Neural progenitor cell (in vitro differentiated cells): Measurements from ENCODE around the gene RUBCN. TPM values are rescaled to one million over a fixed set of nuclear protein-coding genes. Genes with fewer than 3 reads are reported as not detected.
"Not testable (repeated sequence)": the region's sequence is repeated elsewhere in the genome, so short reads cannot be mapped to it uniquely, and the experiment has no call there.

Source experiments
- DNase-seq: peaks from one replicate; pipeline ENCODE4 v3.0.0-alpha.2; 2016; ENCODE audit warnings: low spot score
- H2AFZ ChIP-seq: fragments of 200-600 bp; sonication (generic); replicated peaks from 2 replicates; pipeline ENCODE4 v1.6.1; 2016; ENCODE audit warnings: antibody characterized with exemption
- H3F3A ChIP-seq: fragments of 200-600 bp; sonication (generic); 2 replicates; pipeline ENCODE4 v1.6.1; 2016; ENCODE audit warnings: antibody characterized with exemption, low read depth
- H3K27ac ChIP-seq: fragments of 200-600 bp; sonication (generic); 2 replicates; pipeline ENCODE4 v1.5.1; 2016; ENCODE audit warnings: mild to moderate bottlenecking
- H3K27me3 ChIP-seq: fragments of 200-600 bp; sonication (generic); 2 replicates; pipeline ENCODE4 v1.6.1; 2016; ENCODE audit warnings: mild to moderate bottlenecking, moderate library complexity
- H3K36me3 ChIP-seq: fragments of 200-600 bp; sonication (generic); 2 replicates; pipeline ENCODE4 v1.5.1; 2016
- H3K4me1 ChIP-seq: fragments of 200-600 bp; sonication (generic); 2 replicates; pipeline ENCODE4 v1.6.1; 2016; ENCODE audit warnings: mixed run types
- H3K4me2 ChIP-seq: fragments of 200-600 bp; sonication (generic); 2 replicates; pipeline ENCODE4 v1.6.1; 2016
- H3K4me3 ChIP-seq: fragments of 200-600 bp; sonication (generic); 2 replicates; pipeline ENCODE4 v1.5.1; 2016
- H3K79me2 ChIP-seq: fragments of 200-600 bp; sonication (generic); 2 replicates; pipeline ENCODE4 v1.6.1; 2016; ENCODE audit warnings: low read depth
- H3K9ac ChIP-seq: fragments of 200-600 bp; sonication (generic); 2 replicates; pipeline ENCODE4 v1.6.1; 2016
- H3K9me3 ChIP-seq: fragments of 200-600 bp; sonication (generic); 2 replicates; pipeline ENCODE4 v1.5.1; 2016; ENCODE audit warnings: low read depth
- H4K20me1 ChIP-seq: fragments of 200-600 bp; sonication (generic); 2 replicates; pipeline ENCODE4 v1.6.1; 2016; ENCODE audit warnings: low read depth
- H3K27ac Mint-ChIP-seq: 3 replicates; pipeline ENCODE4 v1.8.0; 2021; ENCODE audit warnings: mixed read lengths
- H3K27me3 Mint-ChIP-seq: 2 replicates; pipeline ENCODE4 v1.8.0; 2022; ENCODE audit warnings: low read depth, mild to moderate bottlenecking, inconsistent platforms, moderate library complexity, mixed read lengths; ENCODE audit not compliant: insufficient read depth
- H3K36me3 Mint-ChIP-seq: 3 replicates; pipeline ENCODE4 v1.8.0; 2021; ENCODE audit warnings: mixed read lengths
- H3K4me1 Mint-ChIP-seq: 3 replicates; pipeline ENCODE4 v1.8.0; 2021; ENCODE audit warnings: mixed read lengths
- H3K4me3 Mint-ChIP-seq: 3 replicates; pipeline ENCODE4 v1.8.0; 2021; ENCODE audit warnings: mild to moderate bottlenecking, moderate library complexity, mixed read lengths
- H3K9me3 Mint-ChIP-seq: 3 replicates; pipeline ENCODE4 v1.8.0; 2020; ENCODE audit warnings: mixed read lengths
- EZH2 ChIP-seq: fragments of 200-600 bp; sonication (generic); IDR thresholded peaks from 2 replicates; pipeline ENCODE4 v1.6.1; 2017; ENCODE audit warnings: antibody characterized with exemption, mild to moderate bottlenecking, moderate library complexity
- EZH2phosphoT487 ChIP-seq: fragments of 200-600 bp; sonication (generic); IDR thresholded peaks from 2 replicates; pipeline ENCODE4 v1.6.1; 2017; ENCODE audit warnings: antibody characterized with exemption
- total RNA-seq: library from RNA; depleted of rRNA; stranded (reverse); fragments of >200 nt; gene quantifications from 2 replicates; pipeline ENCODE4 v1.2.3, GENCODE V29; 2015; ENCODE audit warnings: low replicate concordance
- TF ChIP-seq, protein P1 (sequence below): fragments of 200-600 bp; sonication (generic); IDR thresholded peaks from 2 replicates; pipeline ENCODE4 v1.5.1; 2017; ENCODE audit warnings: antibody characterized with exemption, mild to moderate bottlenecking

RUBCN gene
- total RNA-seq, 1 donor from 2014 or later, result 6.4 TPM

DNA sequence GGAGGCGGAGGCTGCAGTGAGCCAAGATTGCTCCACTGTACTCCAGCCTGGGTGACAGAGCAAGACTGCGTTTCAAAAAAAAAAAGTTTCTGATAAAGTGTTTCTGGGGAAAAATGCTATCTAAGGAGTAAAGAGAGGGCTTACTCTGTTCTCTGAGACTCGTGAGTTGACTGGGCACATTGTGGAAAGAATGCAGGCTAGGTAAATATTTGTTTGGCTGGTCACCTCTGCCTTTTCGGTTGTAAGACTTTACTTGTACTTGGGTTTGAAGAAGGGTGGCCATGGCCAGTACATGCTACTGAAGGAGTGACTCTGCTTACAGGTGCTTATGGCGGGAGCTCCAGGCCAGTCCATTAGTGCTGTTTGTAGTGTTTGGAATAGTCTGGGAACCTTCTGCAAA is 68.7 kb downstream of the RUBCN start:
- no peaks in the 10 kb centered on the region for H3K27me3 ChIP-seq
- H3K4me1 ChIP-seq, result no peaks in the 10 kb centered on the region
- no peaks in the 10 kb centered on the region for H3F3A ChIP-seq
- no peak for DNase-seq
- H3K9me3 ChIP-seq, result no peaks in the 10 kb centered on the region
- no peak for TF ChIP-seq EZH2
- TF ChIP-seq, protein P1, sequence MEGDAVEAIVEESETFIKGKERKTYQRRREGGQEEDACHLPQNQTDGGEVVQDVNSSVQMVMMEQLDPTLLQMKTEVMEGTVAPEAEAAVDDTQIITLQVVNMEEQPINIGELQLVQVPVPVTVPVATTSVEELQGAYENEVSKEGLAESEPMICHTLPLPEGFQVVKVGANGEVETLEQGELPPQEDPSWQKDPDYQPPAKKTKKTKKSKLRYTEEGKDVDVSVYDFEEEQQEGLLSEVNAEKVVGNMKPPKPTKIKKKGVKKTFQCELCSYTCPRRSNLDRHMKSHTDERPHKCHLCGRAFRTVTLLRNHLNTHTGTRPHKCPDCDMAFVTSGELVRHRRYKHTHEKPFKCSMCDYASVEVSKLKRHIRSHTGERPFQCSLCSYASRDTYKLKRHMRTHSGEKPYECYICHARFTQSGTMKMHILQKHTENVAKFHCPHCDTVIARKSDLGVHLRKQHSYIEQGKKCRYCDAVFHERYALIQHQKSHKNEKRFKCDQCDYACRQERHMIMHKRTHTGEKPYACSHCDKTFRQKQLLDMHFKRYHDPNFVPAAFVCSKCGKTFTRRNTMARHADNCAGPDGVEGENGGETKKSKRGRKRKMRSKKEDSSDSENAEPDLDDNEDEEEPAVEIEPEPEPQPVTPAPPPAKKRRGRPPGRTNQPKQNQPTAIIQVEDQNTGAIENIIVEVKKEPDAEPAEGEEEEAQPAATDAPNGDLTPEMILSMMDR, result no peak
- TF ChIP-seq EZH2phosphoT487, result no peak
- H3K9ac ChIP-seq, result no peak overlapping the region
- no peak overlapping the region for H3K27ac ChIP-seq
- no peak overlapping the region for H3K4me3 ChIP-seq
- no peaks in the 10 kb centered on the region for H3K9me3 Mint-ChIP-seq
- peaks cover 5% of the 10 kb centered on the region for H3K27me3 Mint-ChIP-seq
- no peaks in the 10 kb centered on the region for H3K79me2 ChIP-seq
- H3K36me3 Mint-ChIP-seq, result peaks cover 4% of the 10 kb centered on the region
- H2AFZ ChIP-seq, result no peak overlapping the region
- no peak overlapping the region for H3K27ac Mint-ChIP-seq
- no peak overlapping the region for H3K4me2 ChIP-seq
- H3K4me1 Mint-ChIP-seq, result no peaks in the 10 kb centered on the region
- no peaks in the 10 kb centered on the region for H3K36me3 ChIP-seq
- no peaks in the 10 kb centered on the region for H4K20me1 ChIP-seq
- no peak overlapping the region for H3K4me3 Mint-ChIP-seq

DNA sequence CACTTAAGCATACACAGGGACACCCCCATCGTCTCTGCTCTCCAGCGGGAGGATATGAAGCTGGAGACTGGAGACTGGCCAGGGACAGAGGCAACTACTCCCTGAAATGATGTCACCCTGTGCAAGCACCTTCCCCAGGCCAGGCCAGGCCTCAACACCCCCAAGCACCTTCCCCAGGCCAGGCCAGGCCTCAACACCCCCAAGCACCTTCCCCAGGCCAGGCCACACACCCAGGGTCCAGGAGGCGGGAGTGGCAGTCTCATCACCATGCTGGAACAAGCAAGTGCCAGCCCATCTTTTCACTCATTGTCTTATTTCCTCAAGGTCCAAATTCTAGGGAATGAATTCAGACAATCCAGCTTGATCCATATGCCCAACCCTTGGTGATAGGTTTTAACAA is 69.4 kb downstream of the RUBCN start:
- not testable (repeated sequence) for H3K36me3 Mint-ChIP-seq, H3K9ac ChIP-seq, H3K4me1 ChIP-seq, H3K27ac Mint-ChIP-seq, H3F3A ChIP-seq, H3K4me1 Mint-ChIP-seq, H3K9me3 Mint-ChIP-seq, H3K36me3 ChIP-seq, H2AFZ ChIP-seq, H3K27ac ChIP-seq, H3K79me2 ChIP-seq, H3K27me3 ChIP-seq, H3K4me3 ChIP-seq, H3K4me2 ChIP-seq, H3K27me3 Mint-ChIP-seq, H4K20me1 ChIP-seq, H3K4me3 Mint-ChIP-seq, DNase-seq, H3K9me3 ChIP-seq

DNA sequence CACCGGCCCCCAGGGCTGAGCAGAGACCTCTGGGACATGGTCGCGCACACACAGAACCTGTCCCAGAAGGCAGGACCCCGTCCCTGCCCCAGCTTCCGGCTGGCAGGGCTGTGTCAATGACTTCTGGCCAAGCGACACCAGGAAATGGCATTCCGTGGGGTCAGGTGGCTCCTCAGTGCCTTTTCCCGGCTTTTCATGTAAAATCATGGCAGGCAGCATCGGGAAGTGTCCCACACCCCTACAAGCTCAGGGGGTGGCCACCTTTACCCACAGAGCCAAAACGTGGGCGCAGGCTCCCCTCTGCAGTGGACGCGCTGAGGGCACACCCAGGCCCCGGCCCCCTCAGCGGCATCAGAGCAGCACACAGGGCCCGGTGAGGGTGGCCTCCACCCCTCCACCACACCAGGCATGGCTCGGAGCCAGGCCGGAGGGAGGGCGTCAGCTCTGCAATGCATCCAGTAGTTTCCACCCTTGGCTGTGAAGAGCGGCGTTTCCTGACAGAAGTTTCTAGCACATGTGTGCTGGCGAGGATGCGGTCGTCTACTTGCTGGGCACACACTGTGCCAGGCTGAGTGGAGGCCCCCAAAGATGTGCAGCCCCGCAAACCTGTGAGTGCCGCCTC is 70.4 kb downstream of the RUBCN start:
- H2AFZ ChIP-seq, H3K4me3 Mint-ChIP-seq, H4K20me1 ChIP-seq, H3K79me2 ChIP-seq, H3K27me3 Mint-ChIP-seq, H3K4me2 ChIP-seq, H3K9me3 ChIP-seq, DNase-seq, H3K36me3 ChIP-seq, H3K27me3 ChIP-seq, H3K4me1 ChIP-seq, H3K4me1 Mint-ChIP-seq, H3K27ac ChIP-seq, H3K27ac Mint-ChIP-seq, H3K4me3 ChIP-seq, H3F3A ChIP-seq, H3K9ac ChIP-seq, H3K9me3 Mint-ChIP-seq, H3K36me3 Mint-ChIP-seq: not testable (repeated sequence)

DNA sequence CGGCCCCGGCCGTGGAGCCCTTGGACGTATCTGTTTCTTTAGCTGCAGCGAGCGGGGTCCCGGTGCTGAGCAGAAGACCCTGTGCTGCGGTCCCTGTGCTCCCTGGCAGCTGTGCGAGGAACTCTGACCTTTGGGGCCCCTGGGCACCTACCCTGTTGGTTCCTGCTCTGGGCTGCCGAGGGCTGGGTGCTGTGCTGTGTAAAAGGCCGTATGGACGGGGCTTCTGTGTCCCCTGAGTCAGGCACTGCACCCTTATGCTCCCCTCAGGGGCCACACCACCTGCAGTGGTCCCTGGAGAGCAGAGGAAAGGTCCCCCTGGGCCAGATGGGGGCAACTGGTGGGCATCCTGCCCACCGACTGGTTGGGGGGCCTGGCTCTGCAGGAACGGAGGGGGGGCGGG is 71.2 kb downstream of the RUBCN start:
- not testable (repeated sequence) for H3K27ac Mint-ChIP-seq, H3K4me1 ChIP-seq, H4K20me1 ChIP-seq, H3K9ac ChIP-seq, H3F3A ChIP-seq, H3K27me3 ChIP-seq, H3K79me2 ChIP-seq, H3K36me3 Mint-ChIP-seq, H3K4me3 ChIP-seq, H3K4me3 Mint-ChIP-seq, H3K27me3 Mint-ChIP-seq, H3K9me3 Mint-ChIP-seq, DNase-seq, H3K9me3 ChIP-seq, H3K36me3 ChIP-seq, H3K4me1 Mint-ChIP-seq, H3K27ac ChIP-seq, H3K4me2 ChIP-seq, H2AFZ ChIP-seq

DNA sequence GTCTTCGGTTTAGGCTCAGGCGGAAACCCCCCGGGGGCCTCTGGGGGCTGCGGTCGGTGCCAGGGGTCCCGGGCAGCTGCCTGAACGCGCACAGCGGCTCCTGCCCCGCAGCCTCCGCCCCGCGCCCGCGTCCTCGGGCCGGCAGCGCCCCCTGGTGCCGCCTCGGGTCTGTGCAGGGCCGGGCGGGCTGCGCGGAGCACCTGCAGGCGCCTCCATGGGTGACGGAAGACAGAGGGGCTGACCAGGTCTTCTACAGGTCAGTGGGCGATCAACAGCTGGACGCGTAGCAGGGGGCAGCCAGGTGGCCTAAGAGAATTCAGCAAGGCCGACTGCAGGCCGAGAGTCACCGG is 71.6 kb downstream of the RUBCN start:
- H3K79me2 ChIP-seq, H3K9me3 Mint-ChIP-seq, H3K27ac ChIP-seq, H3K9ac ChIP-seq, H3K36me3 Mint-ChIP-seq, H3K4me3 Mint-ChIP-seq, H3K4me1 ChIP-seq, H3K4me1 Mint-ChIP-seq, H3K36me3 ChIP-seq, H2AFZ ChIP-seq, H3K27me3 Mint-ChIP-seq, H4K20me1 ChIP-seq, H3K27me3 ChIP-seq, H3F3A ChIP-seq, H3K27ac Mint-ChIP-seq, H3K9me3 ChIP-seq, DNase-seq: not testable (repeated sequence)
- Histone ChIP-seq H3K4me2 (peak overlapping the region; percentile 72), H3K4me3 (peak overlapping the region; percentile 44)

DNA sequence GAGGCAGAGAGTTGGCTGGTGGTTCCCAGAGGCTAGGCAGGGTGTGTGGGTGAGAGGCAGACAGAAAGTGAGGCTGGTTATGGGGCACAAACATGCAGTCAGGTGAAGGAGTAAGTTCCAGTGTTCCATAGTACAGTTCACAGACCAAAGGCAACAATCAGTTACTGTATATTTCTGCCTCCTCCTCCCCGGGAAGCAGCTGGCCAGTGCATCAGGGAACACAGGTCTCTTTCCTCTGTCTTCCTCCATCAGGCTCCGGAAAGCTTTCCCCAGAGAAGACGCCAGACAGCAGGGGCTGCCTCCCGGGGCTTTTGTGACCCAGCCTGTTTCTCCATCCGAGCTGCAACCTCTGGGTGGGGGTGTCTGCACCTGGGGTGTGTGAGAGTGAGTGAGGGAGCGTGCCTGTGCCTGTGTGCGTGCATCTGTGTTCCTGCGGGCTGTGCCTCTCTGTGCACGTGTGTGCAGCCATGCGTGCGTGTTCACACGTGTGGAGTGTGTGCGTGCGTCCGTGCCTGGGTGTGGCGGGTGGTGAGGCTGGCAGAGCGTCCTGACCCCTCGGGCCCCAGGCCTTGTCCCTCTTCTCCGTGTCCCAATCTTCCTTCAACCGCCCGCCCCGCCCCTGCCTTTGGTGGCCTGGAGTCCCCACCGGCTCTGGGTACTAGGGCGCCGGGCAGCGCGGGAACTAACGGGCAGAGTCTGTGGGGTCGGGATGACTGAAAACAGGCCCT is 72.1 kb downstream of the RUBCN start:
- Histone ChIP-seq H3K4me2 (peak overlapping the region; percentile 72), H3K4me3 (peak overlapping the region; percentile 44)
- H3K79me2 ChIP-seq, H3K27ac ChIP-seq, H3K9ac ChIP-seq, H3K4me1 ChIP-seq, H3K27me3 ChIP-seq, H3K36me3 Mint-ChIP-seq, H2AFZ ChIP-seq, H3K9me3 Mint-ChIP-seq, H3K36me3 ChIP-seq, DNase-seq, H3K9me3 ChIP-seq, H3K4me1 Mint-ChIP-seq, H4K20me1 ChIP-seq, H3K27me3 Mint-ChIP-seq, H3F3A ChIP-seq, H3K4me3 Mint-ChIP-seq, H3K27ac Mint-ChIP-seq: not testable (repeated sequence)

DNA sequence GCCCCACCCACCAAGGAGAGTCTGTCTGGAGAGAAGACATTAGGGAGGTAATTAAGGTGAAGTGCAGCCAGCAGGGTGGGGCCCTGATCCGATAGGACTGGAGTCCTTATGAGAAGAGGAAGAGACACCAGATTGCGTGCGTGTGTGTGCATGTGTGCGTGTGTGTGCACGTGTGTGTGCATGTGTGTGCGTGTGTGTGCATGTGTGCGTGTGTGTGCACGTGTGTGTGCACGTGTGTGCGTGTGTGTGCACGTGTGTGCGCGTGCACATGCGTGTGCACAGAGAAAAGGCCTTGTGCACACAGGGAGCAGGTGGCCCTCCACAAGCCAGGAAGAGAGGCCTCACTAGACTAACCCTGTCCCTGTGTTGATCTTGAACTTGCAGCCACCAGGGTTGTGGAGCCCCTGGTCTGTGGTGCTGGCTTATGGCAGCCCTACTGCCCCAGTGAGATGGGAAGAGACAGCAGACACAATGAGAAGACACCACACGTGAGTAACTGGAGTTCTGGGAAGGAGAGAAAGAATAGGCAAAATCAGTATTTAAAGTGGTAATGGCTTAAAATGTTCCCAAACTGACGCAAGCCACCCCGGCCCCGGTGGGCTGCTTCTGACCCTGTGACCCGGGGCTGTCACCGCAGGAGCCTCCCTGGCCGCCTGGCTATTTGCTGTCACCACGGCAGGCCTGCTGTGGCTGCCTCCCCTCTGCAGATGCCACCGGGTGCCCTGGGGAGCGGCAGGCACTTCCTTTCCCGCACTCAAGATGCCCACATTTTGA is 73.2 kb downstream of the RUBCN start:
- H2AFZ ChIP-seq, H3K36me3 ChIP-seq, H3K27ac ChIP-seq, H3K4me3 ChIP-seq, H3K9me3 Mint-ChIP-seq, H3K79me2 ChIP-seq, H3K4me2 ChIP-seq, H3K27ac Mint-ChIP-seq, H4K20me1 ChIP-seq, H3K9me3 ChIP-seq, H3K4me1 ChIP-seq, H3K27me3 Mint-ChIP-seq, H3K36me3 Mint-ChIP-seq, H3K9ac ChIP-seq, H3K4me3 Mint-ChIP-seq, H3K4me1 Mint-ChIP-seq, H3F3A ChIP-seq, H3K27me3 ChIP-seq, DNase-seq: not testable (repeated sequence)
